Heart left ventricle (tissue), 13 donors: Measurements from ENCODE around the gene ZNF92.

Experiments
- POLR2A ChIP-seq, 2 donors: fragments of 450-650 bp; IDR thresholded peaks; one replicate each; pipeline ENCODE4 v1.6.1; 2017; ENCODE audit warnings: antibody characterized with exemption in 2 of 2, mild to moderate bottlenecking in 2 of 2, moderate library complexity in 2 of 2
- TF ChIP-seq, protein P1 (sequence below), 12 donors: fragments of 200-600 bp; sonication (generic) in 4 of 12; IDR thresholded peaks; one replicate each; pipeline versions ENCODE4 v1.5.0 to v1.8.0; 2018 to 2022; ENCODE audit warnings: antibody characterized with exemption in 12 of 12, mild to moderate bottlenecking in 5 of 12
- donor health status: ischemic (EF 13 %, LVEDD 7.1; RV severe dilation, severe dysfunction).
- donor health status: DM: no; HTN: yes; CAD: no.
- donor health status: DM: no; HTN: no; CAD: no.
- donor health status: ischemic (EF 25% LVEDD 6.9; RV normal size, moderate dysfunction).
- donor health status: ischemic (EF 25% LVEDD 5.7; RV mildly dilated, moderate dysfunction).
- donor health status: ischemic (EF 35%, LVEDD 5.7; RV mildly dilated, moderate dysfunction).
- donor health status: nonischemic (EF 11% LVEDD 7.7; RV severe dilation, severe dysfunction).
- donor health status: DM: yes; HTN: yes; CAD: no.
- donor health status: PGD.
- donor health status: ischemic (EF 29% LVEDD 5.4; RV normal size, mild dysfunction).
- donor health status: nonischemic (EF 23%, LVEDD 6.1; RV moderate dilation, normal function).

DNA sequence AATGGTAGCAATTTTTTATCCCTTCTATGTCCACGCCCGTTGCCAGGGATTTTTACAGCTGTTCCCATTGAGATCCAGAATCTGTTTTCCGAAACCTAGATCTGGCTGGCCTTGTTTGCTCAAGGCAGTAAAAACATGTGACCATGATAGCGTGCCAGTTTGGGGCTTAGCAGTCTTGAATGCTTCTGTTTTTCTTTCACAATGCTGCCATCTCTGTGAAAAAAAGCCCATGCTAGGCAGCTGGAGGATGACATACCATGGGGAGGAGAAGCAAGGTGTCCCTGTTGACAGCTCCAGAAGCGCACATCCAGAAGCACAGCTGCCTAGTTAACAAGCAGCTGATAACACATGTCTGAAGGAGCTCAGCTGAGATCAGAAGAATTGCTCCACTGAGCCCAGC, 2.2 kb upstream of the ZNF92 start:
- TF ChIP-seq, protein P1, sequence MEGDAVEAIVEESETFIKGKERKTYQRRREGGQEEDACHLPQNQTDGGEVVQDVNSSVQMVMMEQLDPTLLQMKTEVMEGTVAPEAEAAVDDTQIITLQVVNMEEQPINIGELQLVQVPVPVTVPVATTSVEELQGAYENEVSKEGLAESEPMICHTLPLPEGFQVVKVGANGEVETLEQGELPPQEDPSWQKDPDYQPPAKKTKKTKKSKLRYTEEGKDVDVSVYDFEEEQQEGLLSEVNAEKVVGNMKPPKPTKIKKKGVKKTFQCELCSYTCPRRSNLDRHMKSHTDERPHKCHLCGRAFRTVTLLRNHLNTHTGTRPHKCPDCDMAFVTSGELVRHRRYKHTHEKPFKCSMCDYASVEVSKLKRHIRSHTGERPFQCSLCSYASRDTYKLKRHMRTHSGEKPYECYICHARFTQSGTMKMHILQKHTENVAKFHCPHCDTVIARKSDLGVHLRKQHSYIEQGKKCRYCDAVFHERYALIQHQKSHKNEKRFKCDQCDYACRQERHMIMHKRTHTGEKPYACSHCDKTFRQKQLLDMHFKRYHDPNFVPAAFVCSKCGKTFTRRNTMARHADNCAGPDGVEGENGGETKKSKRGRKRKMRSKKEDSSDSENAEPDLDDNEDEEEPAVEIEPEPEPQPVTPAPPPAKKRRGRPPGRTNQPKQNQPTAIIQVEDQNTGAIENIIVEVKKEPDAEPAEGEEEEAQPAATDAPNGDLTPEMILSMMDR (IDR thresholded peaks at IDR 0.05) = no peak
- no peak for TF ChIP-seq POLR2A (IDR thresholded peaks at IDR 0.05)
